HG02642 (cell line): ENCODE data around the gene PIK3CA.

ENCODE experiments used
- ATAC-seq: cut with Tn5 transposase; IDR thresholded peaks from one replicate; pipeline ENCODE4 v1.9.1; 2021; ENCODE audit warnings: mild to moderate bottlenecking; ENCODE audit not compliant: unreplicated experiment, poor library complexity

Gene PIK3CA

GRCh38 chr3:179156170-179156569, 8.0 kb downstream of the PIK3CA start:
- no peak for ATAC-seq

GRCh38 chr3:179156775-179157174, 8.6 kb downstream of the PIK3CA start:
- no peak for ATAC-seq

GRCh38 chr3:179158336-179159039, 10.3 kb downstream of the PIK3CA start:
- ATAC-seq, result peak; percentile 74

GRCh38 chr3:179163503-179163902, 15.3 kb downstream of the PIK3CA start:
- ATAC-seq, result no peak

- ATAC-seq, result no peak
These were observed 16.7 kb downstream of the PIK3CA start for GRCh38 chr3:179164857-179165256.

GRCh38 chr3:179166561-179167201, 18.5 kb downstream of the PIK3CA start:
- peak; percentile 55 for ATAC-seq

- ATAC-seq, result no peak
These were observed 20.8 kb downstream of the PIK3CA start for GRCh38 chr3:179168918-179169317.

GRCh38 chr3:179172546-179172945, 24.4 kb downstream of the PIK3CA start:
- no peak for ATAC-seq

- ATAC-seq, result peak; percentile 81
These were observed 26.2 kb downstream of the PIK3CA start for GRCh38 chr3:179174316-179174715.

GRCh38 chr3:179174898-179175297, 26.7 kb downstream of the PIK3CA start:
- ATAC-seq, result no peak

GRCh38 chr3:179175358-179175757, 27.2 kb downstream of the PIK3CA start:
- no peak for ATAC-seq

- ATAC-seq, result no peak
These were observed 29.5 kb downstream of the PIK3CA start for GRCh38 chr3:179177611-179178010.

- ATAC-seq, result no peak
These were observed 31.1 kb downstream of the PIK3CA start for GRCh38 chr3:179179256-179179655.

- no peak for ATAC-seq
These were observed 32.0 kb downstream of the PIK3CA start for GRCh38 chr3:179179979-179180759.

- peak; percentile 64 for ATAC-seq
These were observed 32.9 kb downstream of the PIK3CA start for GRCh38 chr3:179181021-179181472.

GRCh38 chr3:179181993-179182551, 33.9 kb downstream of the PIK3CA start:
- no peak for ATAC-seq

GRCh38 chr3:179182902-179183301, 34.7 kb downstream of the PIK3CA start:
- ATAC-seq, result no peak

- ATAC-seq, result no peak
These were observed 36.7 kb downstream of the PIK3CA start for GRCh38 chr3:179184826-179185225.

GRCh38 chr3:179186426-179186825, 38.3 kb downstream of the PIK3CA start:
- ATAC-seq, result no peak

GRCh38 chr3:179189759-179190158, 41.6 kb downstream of the PIK3CA start:
- ATAC-seq, result no peak

GRCh38 chr3:179190581-179190980, 42.4 kb downstream of the PIK3CA start:
- no peak for ATAC-seq
